Activated CD4-positive, alpha-beta T cell treated with anti-CD3 and anti-CD28 coated beads for 1 hour (primary cell): Measurements from ENCODE around the gene CEP350.

Source experiments
- DNase-seq: peaks from one replicate; pipeline ENCODE4 v3.0.0-alpha.2; 2020

CEP350 gene

GRCh38 chr1:180163041-180163440 is 208.4 kb downstream of the CEP350 start:
- no peak for DNase-seq
